ENCODE results near the gene GJC2. TPM values are rescaled to one million over a fixed set of nuclear protein-coding genes. Genes with fewer than 3 reads are reported as not detected.
A peak's percentile ranks its signal among the peaks of the same experiment; 100 is the strongest.

The GJC2 gene
- total RNA-seq, 1 donor from 2014 or later: 1.2 TPM

DNA sequence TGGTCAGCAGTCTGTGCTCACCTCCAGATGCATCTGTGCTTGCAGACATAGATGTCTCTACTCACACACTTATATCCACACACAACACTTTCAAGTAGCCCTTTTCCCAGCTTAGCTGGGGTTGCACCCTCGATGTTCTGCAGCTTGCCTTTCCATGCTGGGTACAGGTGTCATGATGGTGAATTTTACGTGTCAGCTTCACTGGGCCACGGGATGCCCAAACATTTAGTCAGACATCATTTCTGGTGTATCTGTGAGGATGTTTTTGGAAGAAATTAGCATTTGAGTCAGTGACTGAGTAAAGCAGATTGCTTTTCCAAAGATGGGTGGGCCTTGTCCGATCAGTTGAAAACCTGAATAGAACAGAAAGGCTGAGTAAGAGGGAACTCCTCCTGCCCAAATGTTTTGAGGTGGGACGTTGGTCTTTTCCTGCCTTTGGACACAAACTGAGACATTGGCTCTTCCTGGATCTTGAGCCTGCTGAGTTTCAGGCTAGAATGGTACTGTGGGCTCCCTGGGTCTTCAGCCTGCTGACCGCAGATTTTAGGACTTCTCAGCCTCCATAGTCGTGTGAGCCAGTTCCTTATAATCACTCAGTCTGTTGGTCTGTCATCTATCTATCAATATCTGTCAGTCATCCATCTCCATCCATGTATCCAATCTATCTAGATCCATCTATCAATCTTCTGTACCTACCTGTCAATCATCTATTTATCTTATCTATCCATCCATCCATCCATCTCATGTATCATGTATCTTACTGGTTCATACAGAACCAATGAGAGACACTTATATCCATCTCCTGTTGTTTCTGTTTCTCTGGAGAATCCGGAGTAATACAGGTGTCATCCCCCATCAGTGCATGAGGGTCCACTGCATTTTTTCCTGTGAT is 45.4 kb downstream of the GJC2 start:
- no peak for DNase-seq

- DNase-seq: no peak
Measured at GRCh38 chr1:228197555-228198147, 47.9 kb downstream of the GJC2 start.

GRCh38 chr1:228198977-228199590 is 49.4 kb downstream of the GJC2 start:
- DNase-seq: no peak

DNA sequence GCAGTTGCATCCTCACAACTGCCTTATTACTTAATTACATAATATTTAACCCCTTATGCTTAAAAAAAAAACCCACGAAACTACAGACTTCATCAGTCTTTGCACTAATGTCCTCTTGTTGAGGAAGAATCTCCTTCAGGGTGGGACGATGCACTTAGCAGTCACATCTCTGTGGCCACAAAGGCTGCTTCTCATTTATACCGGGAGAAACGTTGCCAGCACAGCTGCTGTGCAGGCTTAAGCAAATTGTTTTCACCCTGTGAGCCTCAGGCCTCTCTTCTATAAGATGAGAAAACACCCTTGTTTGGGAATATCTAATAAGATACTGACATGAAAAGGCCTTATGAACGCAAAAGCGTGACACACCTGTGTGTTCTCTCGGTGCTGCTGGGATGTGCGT is 55.2 kb downstream of the GJC2 start:
- DNase-seq: peak; percentile 42

GRCh38 chr1:228205526-228206436 is 56.1 kb downstream of the GJC2 start:
- DNase-seq: no peak

DNA sequence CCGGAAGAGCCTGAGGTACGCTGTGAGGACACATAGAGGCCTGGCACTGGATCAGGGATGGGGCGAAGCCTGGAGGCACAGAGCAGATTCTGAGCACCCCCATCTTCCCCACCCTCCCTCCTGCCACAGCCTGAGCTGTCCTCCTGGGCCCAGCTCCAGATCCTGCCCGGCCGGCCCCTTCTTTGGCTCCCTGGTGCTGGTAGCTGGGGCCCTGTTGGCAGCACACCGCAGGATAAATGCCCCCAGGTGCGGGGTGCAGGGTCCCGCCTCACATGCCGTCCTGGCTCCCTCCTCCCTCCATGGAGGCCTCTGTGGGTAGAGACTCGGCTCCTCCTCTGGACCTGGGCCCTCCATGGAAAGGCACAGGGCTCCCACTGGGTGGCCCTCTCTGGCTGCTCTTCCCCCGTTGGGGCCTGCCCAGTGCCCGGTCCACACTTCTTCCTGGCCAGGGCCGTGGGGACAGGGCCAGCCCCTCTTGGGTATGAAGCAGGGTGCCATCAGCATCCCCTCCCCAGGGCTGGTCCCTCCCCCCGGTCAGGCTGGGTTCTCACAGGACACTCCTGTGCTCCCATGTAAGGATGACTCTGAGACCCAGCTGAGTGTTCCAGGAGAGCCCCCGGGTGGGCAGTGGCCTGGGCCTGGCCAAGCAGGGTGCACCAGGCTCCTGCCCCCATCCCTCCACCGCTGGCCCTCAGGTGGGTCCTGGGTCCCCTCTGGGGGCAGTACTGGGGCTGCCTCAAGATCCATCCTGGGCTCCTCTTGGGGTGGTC is 57.0 kb downstream of the GJC2 start:
- DNase-seq: no peak

GRCh38 chr1:228207381-228207810 is 57.7 kb downstream of the GJC2 start:
- no peak for DNase-seq

DNA sequence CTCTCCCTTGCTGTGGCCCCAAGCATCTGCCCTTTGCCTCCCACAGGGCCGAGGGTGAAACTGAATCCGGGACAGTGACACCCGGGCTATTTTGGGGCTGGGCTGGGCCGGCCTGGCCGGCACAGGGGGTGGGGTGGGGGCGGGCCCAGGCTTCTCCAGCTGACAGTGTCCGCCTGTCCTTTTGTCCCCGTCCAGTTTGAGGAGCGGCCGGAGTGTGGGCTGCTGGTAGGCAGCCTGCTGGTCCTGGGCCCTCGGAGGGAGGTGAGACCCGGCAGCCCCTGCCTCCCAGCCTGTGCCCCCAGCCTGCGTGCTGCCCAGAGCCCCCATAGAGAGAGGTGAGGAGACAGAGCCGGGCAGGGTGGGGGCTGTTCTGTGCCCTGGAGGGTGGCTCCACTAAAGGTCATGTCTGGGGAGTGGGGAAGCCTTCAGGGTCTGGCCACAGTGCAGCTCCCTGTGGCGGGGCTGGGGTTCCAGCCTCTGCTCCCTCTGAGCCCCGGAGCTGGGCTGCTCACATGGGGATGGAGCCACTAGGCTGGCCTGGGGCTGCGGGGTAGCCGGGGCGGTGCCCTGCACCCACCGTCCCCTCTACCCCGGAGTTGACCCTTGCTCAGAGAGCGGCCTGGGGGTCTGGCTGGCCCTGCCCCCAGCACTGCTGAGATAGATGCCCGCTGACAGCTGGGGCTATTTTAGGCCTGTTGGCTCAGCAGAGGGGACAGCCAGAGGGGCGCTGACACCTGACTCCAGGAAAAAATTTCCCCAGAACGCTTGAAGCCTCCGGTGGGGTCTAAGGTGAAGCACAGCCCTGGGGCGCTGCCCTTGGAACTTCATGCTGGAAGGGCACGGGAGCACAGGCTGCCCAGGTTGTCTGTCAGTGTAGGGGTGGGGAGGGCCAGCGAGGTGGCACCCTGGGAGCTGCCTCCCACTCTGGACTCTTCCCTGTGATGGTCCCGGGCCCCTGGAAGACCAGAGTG is 58.4 kb downstream of the GJC2 start, which contains the start of gene OBSCN:
TSS of gene OBSCN (plus strand) at position 194 of the 971 bp plus-strand sequence. CDS start 3,740 bp downstream, outside the sequence.
- no peak for DNase-seq

DNA sequence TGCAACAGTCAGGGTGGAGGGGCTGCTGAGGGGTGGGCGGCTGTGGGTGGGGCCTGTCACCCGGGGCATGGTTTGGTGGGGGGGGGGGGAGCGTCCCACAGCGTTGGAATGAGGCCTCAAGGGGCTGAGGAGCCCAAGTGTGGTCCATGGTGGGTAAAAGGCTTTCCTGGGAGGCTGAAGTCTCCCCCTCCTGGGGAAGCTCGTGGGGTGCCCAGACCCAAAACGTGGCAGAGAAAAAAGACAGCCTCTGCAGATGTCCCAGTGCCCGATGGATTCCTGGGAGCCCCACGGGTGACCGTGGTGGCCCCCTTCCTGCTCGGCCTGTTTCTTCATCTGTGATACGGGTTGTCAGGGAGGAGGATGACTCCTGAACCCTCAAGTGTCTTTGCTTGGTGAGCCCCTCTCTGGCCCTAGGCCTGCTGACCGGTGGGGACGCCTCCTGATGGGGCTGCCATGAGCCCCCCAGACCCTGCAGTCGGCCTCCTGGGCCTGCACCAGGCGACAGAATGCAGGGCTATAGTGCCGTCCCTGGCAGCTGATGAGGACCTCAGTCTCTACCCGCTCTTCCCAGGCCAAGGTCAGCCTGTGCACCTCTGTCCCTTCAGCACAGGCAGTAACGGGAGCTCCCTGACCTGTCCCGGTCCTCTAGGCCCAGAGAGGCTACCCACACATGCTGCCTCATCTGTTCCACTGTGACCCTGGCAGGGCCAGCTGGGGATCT is 59.3 kb downstream of the GJC2 start:
- no peak for DNase-seq

Small RNA genes within 50 kb of the gene (small RNA-seq; reads per million reads assigned to genes)
- gene AL359510.1 (ENCODE audit: low replicate concordance): not detected

Other genes starting within 250 kb of the GJC2 start
- 1.5 TPM for gene WNT9A, start 202.0 kb upstream of the GJC2 start, total RNA-seq
- gene WNT3A, start 142.9 kb upstream of the GJC2 start, total RNA-seq: 0.39 TPM
- 120 TPM for gene ARF1, start 67.2 kb upstream of the GJC2 start, total RNA-seq
- gene C1orf35, start 46.6 kb upstream of the GJC2 start, total RNA-seq: 5.8 TPM
- gene MRPL55, start 40.6 kb upstream of the GJC2 start, total RNA-seq: 30.7 TPM
- 146 TPM for gene GUK1, start 9.7 kb upstream of the GJC2 start, total RNA-seq
- gene IBA57, start 15.9 kb downstream of the GJC2 start, total RNA-seq: 5.0 TPM
- 79.3 TPM for gene OBSCN, start 58.1 kb downstream of the GJC2 start, total RNA-seq

Measured in skin of body (tissue), 3 donors.